ENCODE measurements around the gene ABCB6. TPM values are rescaled to one million over a fixed set of nuclear protein-coding genes. Genes with fewer than 3 reads are reported as not detected.

The ABCB6 gene
- total RNA-seq, 5 donors from 2014 or later (not counting 1 experiment from before 2014, with no cell fraction given): 4.1 to 16.5 (median 13.0) TPM

DNA sequence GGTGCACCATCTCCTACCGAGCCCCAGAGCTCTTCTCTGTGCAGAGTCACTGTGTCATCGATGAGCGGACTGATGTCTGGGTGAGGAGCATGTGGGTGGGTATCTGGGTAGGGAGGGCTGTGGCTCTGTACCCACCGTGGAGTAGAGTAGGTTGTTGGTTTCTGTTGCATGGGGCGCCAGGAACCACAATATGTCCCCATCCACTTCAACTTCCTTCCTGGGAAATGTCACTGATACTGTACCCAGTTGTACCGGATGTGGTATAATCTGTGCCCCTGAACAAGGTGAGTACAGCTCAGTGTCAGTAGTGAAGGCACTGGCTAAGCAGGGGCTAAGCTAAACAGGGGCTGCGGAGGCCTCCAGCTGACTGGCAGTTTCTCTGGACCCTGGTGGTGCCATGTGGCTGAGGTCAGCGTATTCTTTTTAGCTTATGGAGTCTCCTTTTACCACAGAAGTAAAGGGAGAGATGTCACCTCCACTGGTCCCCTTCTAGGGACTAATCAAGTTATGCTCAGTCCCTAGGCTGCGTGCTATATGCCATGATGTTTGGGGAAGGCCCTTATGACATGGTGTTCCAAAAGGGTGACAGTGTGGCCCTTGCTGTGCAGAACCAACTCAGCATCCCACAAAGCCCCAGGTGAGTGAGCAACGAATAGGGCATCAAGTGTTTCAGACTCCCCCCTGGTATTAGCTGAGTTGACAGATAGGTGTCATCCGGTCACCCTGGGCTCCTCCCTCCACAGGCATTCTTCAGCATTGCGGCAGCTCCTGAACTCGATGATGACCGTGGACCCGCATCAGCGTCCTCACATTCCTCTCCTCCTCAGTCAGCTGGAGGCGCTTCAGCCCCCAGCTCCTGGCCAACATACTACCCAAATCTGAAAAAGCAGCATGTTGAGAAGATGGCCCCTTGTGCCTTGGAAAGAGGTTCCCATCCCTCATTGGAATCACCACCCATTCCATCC, 29.2 kb upstream of the ABCB6 start:
- Mint-ChIP-seq H3K4me3 (peak overlapping the region; percentile 68 to 83 (median 75)), H3K4me1 (peaks cover 78 to 90% (median 79%) of the 10 kb centered on the region in 3 donors), H3K9me3 (no peaks in the 10 kb centered on the region), H3K27me3 (no peaks in the 10 kb centered on the region), H3K36me3 (peaks cover 39% of the 10 kb centered on the region), H3K27ac (peak overlapping the region; percentile 98 to 99)
- Histone ChIP-seq H3K4me1 (ENCODE audit: control insufficient read depth in 1 of 2, extremely low read depth in 1 of 2, insufficient read depth in 2 of 2, low read length in 2 of 2) (peaks cover 57 to 83% of the 10 kb centered on the region in 2 experiments), H3K36me3 (ENCODE audit: control insufficient read depth in 2 of 2, extremely low read depth in 1 of 2, insufficient read depth in 1 of 2, low read length in 1 of 2) (peaks cover 15 to 41% of the 10 kb centered on the region in 2 donors), H3K4me3 (ENCODE audit: control insufficient read depth in 1 of 2, extremely low read depth in 1 of 2, low read length in 1 of 2) (peak overlapping the region; percentile 32 to 64), H3K27ac (ENCODE audit: low read length) (peak overlapping the region; percentile 94), H3K27me3 (replicated peaks in 1 of 2; ENCODE audit: control insufficient read depth in 2 of 2, extremely low read depth in 1 of 2, insufficient read depth in 2 of 2, low read length in 1 of 2) (no peaks in the 10 kb centered on the region), H3K9me3 (no peaks in the 10 kb centered on the region)
- ChIA-PET CTCF (interaction anchor here (0.6 to 1.4 kb wide), 9 partner anchors 18 to 141 kb away, joined by 3 to 8 read pairs (median 3); partner anchors contain the start of genes ANKZF1 (in 1 of the 2) and ATG9A (in 1 of the 2)), POLR2A (interaction anchor here (0.6 to 3.0 kb wide), 4 partner anchors 18 to 61 kb away, joined by 4 to 11 read pairs (median 8); partner anchors contain the start of genes ANKZF1 (in 2 of the 2) and ATG9A (in 2 of the 2))
- DNase-seq (peak; percentile 28 to 86 (median 63)), ATAC-seq (replicated peaks in 1 of 4) (peak; percentile 73 to 76 (median 73))
- WGBS (ENCODE audit: insufficient coverage): 20% methylated on average over 5 of the region's 17 CpGs

DNA sequence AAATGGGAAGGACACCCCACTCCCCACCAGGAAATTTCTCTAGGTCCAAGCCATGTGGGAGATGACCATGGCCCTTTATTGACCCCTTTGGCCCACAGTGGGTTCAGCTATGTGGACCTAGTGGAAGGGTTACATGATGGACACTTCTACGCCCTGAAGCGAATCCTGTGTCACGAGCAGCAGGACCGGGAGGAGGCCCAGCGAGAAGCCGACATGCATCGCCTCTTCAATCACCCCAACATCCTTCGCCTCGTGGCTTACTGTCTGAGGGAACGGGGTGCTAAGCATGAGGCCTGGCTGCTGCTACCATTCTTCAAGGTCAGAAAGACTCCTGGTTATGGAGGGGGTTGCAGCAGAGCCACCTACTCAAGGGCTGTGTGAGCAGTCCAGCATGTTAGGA, 27.8 kb upstream of the ABCB6 start:
- no CpG with 5 or more reads among the region's 10 CpGs for WGBS (ENCODE audit: insufficient coverage)
- DNase-seq (no peak), ATAC-seq (replicated peaks in 1 of 4) (no peak)
- H3K4me3 Mint-ChIP-seq: peak overlapping the region; percentile 75 to 92 (median 87)
- Histone ChIP-seq H3K9me3 (no peaks in the 10 kb centered on the region), H3K4me3 (ENCODE audit: control insufficient read depth in 1 of 2, extremely low read depth in 1 of 2, low read length in 1 of 2) (peak overlapping the region in 1 of 2 donors; percentile 5), H3K36me3 (ENCODE audit: control insufficient read depth in 2 of 2, extremely low read depth in 1 of 2, insufficient read depth in 1 of 2, low read length in 1 of 2) (peaks cover 12 to 35% of the 10 kb centered on the region in 2 donors), H3K27me3 (replicated peaks in 1 of 2; ENCODE audit: control insufficient read depth in 2 of 2, extremely low read depth in 1 of 2, insufficient read depth in 2 of 2, low read length in 1 of 2) (no peaks in the 10 kb centered on the region), H3K27ac (ENCODE audit: low read length) (peak overlapping the region; percentile 94), H3K4me1 (ENCODE audit: control insufficient read depth in 1 of 2, extremely low read depth in 1 of 2, insufficient read depth in 2 of 2, low read length in 2 of 2) (peaks cover 51 to 75% of the 10 kb centered on the region in 2 experiments)
- peaks cover 68 to 78% (median 71%) of the 10 kb centered on the region in 3 donors for H3K4me1 Mint-ChIP-seq
- peaks cover 34% of the 10 kb centered on the region for H3K36me3 Mint-ChIP-seq
- ChIA-PET POLR2A (interaction anchor here in 1 of 2 donors (0.6 kb wide), 2 partner anchors 25 to 32 kb away, joined by 3 to 4 read pairs; no protein-coding TSS in a partner anchor), CTCF (interaction anchor here in 1 of 2 donors (1.8 to 2.3 kb wide), 3 partner anchors 8 to 49 kb away, joined by 10 to 14 read pairs (median 13); partner anchors contain the start of genes ANKZF1 and ATG9A)
- no peaks in the 10 kb centered on the region for H3K27me3 Mint-ChIP-seq
- H3K27ac Mint-ChIP-seq: peak overlapping the region; percentile 98 to 99
- H3K9me3 Mint-ChIP-seq: no peaks in the 10 kb centered on the region

DNA sequence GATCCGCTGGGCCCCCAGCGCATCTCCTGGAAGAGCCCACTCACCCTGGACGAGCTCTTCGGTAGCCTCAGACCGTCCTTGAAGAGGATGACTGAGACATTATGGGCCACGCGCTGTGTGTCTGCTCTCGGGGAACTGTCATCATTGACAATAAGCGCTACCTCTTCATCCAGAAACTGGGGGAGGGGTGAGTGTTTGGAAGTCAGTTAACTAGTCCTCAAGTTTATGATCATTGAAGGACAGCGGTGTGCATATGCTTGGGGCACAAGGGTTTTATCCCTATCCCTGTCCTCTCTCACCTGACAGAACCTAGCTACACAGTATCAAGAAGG, 27.1 kb upstream of the ABCB6 start:
- peaks cover 61 to 71% (median 64%) of the 10 kb centered on the region in 3 donors for H3K4me1 Mint-ChIP-seq
- Histone ChIP-seq H3K27me3 (replicated peaks in 1 of 2; ENCODE audit: control insufficient read depth in 2 of 2, extremely low read depth in 1 of 2, insufficient read depth in 2 of 2, low read length in 1 of 2) (no peaks in the 10 kb centered on the region), H3K4me3 (ENCODE audit: control insufficient read depth in 1 of 2, extremely low read depth in 1 of 2, low read length in 1 of 2) (peak overlapping the region; percentile 89 to 90), H3K9me3 (no peaks in the 10 kb centered on the region), H3K4me1 (ENCODE audit: control insufficient read depth in 1 of 2, extremely low read depth in 1 of 2, insufficient read depth in 2 of 2, low read length in 2 of 2) (peaks cover 46 to 68% of the 10 kb centered on the region in 2 experiments), H3K27ac (ENCODE audit: low read length) (peak overlapping the region; percentile 94), H3K36me3 (ENCODE audit: control insufficient read depth in 2 of 2, extremely low read depth in 1 of 2, insufficient read depth in 1 of 2, low read length in 1 of 2) (peaks cover 5 to 28% of the 10 kb centered on the region in 2 donors)
- H3K9me3 Mint-ChIP-seq: no peaks in the 10 kb centered on the region
- 4% methylated on average over 4 of the region's 10 CpGs for WGBS (ENCODE audit: insufficient coverage)
- CTCF ChIA-PET: interaction anchor here (0.5 to 2.3 kb wide), 7 partner anchors 9 to 86 kb away, joined by 3 to 14 read pairs (median 7); partner anchors contain the start of genes ANKZF1 (in 1 of the 2) and ATG9A (in 1 of the 2)
- H3K27me3 Mint-ChIP-seq: no peaks in the 10 kb centered on the region
- ATAC-seq (replicated peaks in 1 of 4): no peak
- H3K4me3 Mint-ChIP-seq: peak overlapping the region; percentile 75 to 92 (median 87)
- H3K27ac Mint-ChIP-seq: peak overlapping the region; percentile 98 to 99
- H3K36me3 Mint-ChIP-seq: peaks cover 27% of the 10 kb centered on the region
- POLR2A ChIA-PET: interaction anchor here (1.1 to 2.5 kb wide), 4 partner anchors 8 to 17 kb away, joined by 3 to 32 read pairs (median 13); partner anchors contain the start of genes ANKZF1 (in 2 of the 2), ATG9A (in 2 of the 2), TUBA4A (in 2 of the 2) and TUBA4B (in 1 of the 2)
- peak in 1 of 35 experiments; percentile 30 for DNase-seq

DNA sequence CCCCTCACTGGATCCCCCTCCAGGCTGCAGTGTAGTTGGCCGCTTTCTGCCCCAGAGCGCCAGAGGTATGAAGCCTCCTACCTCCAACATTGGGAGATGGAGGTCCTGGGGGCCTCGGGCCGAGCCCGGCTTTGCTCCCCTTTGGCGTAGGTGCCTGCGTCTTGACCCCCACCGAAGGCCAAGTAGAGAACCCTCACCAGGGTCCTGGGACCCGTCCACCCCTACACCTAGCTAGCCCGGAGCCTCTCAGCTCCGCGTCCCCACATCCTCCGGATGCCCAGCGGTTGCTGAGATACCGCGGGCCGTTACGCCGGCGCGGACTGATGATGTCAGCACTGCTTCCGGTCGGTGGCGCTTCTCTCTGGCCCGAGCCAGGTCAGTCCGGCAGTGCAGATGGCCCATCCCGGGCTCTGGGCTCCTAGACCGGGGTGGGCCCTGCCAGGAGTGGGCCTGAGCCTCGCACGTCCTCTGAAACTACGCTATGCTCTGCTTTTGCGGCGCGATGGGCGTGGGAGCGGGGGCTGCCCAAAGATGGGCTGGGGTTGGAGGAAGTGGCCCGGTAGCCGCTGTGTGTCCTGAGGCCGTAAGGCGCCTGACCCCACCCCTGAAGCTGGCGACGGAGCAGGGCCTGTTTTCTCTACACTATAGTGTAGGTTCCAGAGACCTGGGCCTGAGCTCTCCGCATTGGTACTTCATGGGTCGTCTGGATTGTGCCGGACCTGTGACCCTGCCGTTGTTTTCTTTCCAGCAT, 26.6 kb upstream of the ABCB6 start, which contains the start of the genes GLB1L and STK16:
TSS of gene GLB1L (minus strand) at position 297 of the 751 bp plus-strand sequence. CDS start 1,871 bp downstream, outside the sequence.
TSS of gene STK16 (plus strand) at position 332 of the 751 bp plus-strand sequence. CDS start 521 bp downstream, outside the sequence.
- H3K9me3 Mint-ChIP-seq: no peaks in the 10 kb centered on the region
- POLR2A ChIA-PET: interaction anchor here (0.6 to 2.5 kb wide), 10 partner anchors 8 to 71 kb away, joined by 3 to 32 read pairs (median 4); partner anchors contain the start of genes ANKZF1 (in 2 of the 2), ATG9A (in 2 of the 2), TUBA4A (in 2 of the 2) and TUBA4B (in 2 of the 2)
- ATAC-seq (replicated peaks in 1 of 4): peak; percentile 56 to 70 (median 66)
- Histone ChIP-seq H3K36me3 (ENCODE audit: control insufficient read depth in 2 of 2, extremely low read depth in 1 of 2, insufficient read depth in 1 of 2, low read length in 1 of 2) (peaks cover 2 to 23% of the 10 kb centered on the region in 2 donors), H3K4me1 (ENCODE audit: control insufficient read depth in 1 of 2, extremely low read depth in 1 of 2, insufficient read depth in 2 of 2, low read length in 2 of 2) (peaks cover 42 to 62% of the 10 kb centered on the region in 2 experiments), H3K4me3 (ENCODE audit: control insufficient read depth in 1 of 2, extremely low read depth in 1 of 2, low read length in 1 of 2) (peak within 1 kb of the TSS; percentile 89 to 90), H3K27me3 (replicated peaks in 1 of 2; ENCODE audit: control insufficient read depth in 2 of 2, extremely low read depth in 1 of 2, insufficient read depth in 2 of 2, low read length in 1 of 2) (no peaks in the 10 kb centered on the region), H3K9me3 (no peaks in the 10 kb centered on the region), H3K27ac (ENCODE audit: low read length) (peak within 1 kb of the TSS; percentile 94)
- peaks cover 56 to 66% (median 59%) of the 10 kb centered on the region in 3 donors for H3K4me1 Mint-ChIP-seq
- DNase-seq: peak; percentile 63 to 93 (median 81)
- peaks cover 21% of the 10 kb centered on the region for H3K36me3 Mint-ChIP-seq
- H3K27me3 Mint-ChIP-seq: no peaks in the 10 kb centered on the region
- CTCF ChIA-PET: interaction anchor here (0.5 to 2.3 kb wide), 9 partner anchors 9 to 90 kb away, joined by 3 to 14 read pairs (median 7); partner anchors contain the start of genes ANKZF1 (in 1 of the 2) and ATG9A (in 1 of the 2)
- peak within 1 kb of the TSS; percentile 75 to 92 (median 87) for H3K4me3 Mint-ChIP-seq
- WGBS (ENCODE audit: insufficient coverage): under 1% methylated on average over 44 of the region's 46 CpGs
- peak within 1 kb of the TSS; percentile 98 to 99 for H3K27ac Mint-ChIP-seq

DNA sequence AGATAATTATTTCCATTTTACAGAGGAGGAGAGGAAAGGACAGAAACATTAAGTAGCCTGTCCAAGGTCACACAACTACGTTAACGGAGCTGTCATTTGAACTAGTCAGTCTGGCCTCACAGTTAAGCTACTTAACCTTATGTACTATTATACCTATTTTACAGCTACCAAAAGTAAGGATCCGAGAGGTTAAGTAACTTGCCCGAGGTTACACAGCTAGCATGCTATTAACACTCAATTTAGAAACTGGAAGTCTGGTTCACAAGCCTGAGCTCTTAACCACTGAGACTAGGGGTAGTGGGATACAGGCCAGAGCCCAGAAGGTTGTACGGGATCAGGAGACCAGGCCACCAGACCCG, 26.0 kb upstream of the ABCB6 start:
- Histone ChIP-seq H3K9me3 (no peaks in the 10 kb centered on the region), H3K36me3 (ENCODE audit: control insufficient read depth in 2 of 2, extremely low read depth in 1 of 2, insufficient read depth in 1 of 2, low read length in 1 of 2) (peaks cover 2 to 17% of the 10 kb centered on the region in 2 donors), H3K27me3 (replicated peaks in 1 of 2; ENCODE audit: control insufficient read depth in 2 of 2, extremely low read depth in 1 of 2, insufficient read depth in 2 of 2, low read length in 1 of 2) (no peaks in the 10 kb centered on the region), H3K4me1 (ENCODE audit: control insufficient read depth in 1 of 2, extremely low read depth in 1 of 2, insufficient read depth in 2 of 2, low read length in 2 of 2) (peaks cover 37 to 57% of the 10 kb centered on the region in 2 experiments), H3K4me3 (ENCODE audit: control insufficient read depth in 1 of 2, extremely low read depth in 1 of 2, low read length in 1 of 2) (peak overlapping the region; percentile 89 to 90), H3K27ac (ENCODE audit: low read length) (peak overlapping the region; percentile 94)
- H3K9me3 Mint-ChIP-seq: no peaks in the 10 kb centered on the region
- no peaks in the 10 kb centered on the region for H3K27me3 Mint-ChIP-seq
- H3K4me3 Mint-ChIP-seq: peak overlapping the region; percentile 75 to 92 (median 87)
- ChIA-PET POLR2A (interaction anchor here (0.6 to 2.5 kb wide), 7 partner anchors 9 to 71 kb away, joined by 3 to 32 read pairs (median 5); partner anchors contain the start of genes ANKZF1 (in 2 of the 2), TUBA4A (in 2 of the 2), ATG9A (in 1 of the 2) and TUBA4B (in 1 of the 2)), CTCF (interaction anchor here in 1 of 2 donors (1.0 to 2.3 kb wide), 7 partner anchors 10 to 90 kb away, joined by 3 to 14 read pairs (median 7); partner anchors contain the start of genes ANKZF1 and ATG9A)
- ATAC-seq (replicated peaks in 1 of 4): no peak
- H3K36me3 Mint-ChIP-seq: peaks cover 17% of the 10 kb centered on the region
- peak overlapping the region; percentile 98 to 99 for H3K27ac Mint-ChIP-seq
- WGBS (ENCODE audit: insufficient coverage): 46% methylated on average over 4 of the region's 6 CpGs
- H3K4me1 Mint-ChIP-seq: peaks cover 50 to 60% (median 53%) of the 10 kb centered on the region in 3 donors
- no peak for DNase-seq
